Non-pigmented ciliary epithelial cell (primary cell): ENCODE data around the gene RGS9.
"Not testable (repeated sequence)": the region's sequence is repeated elsewhere in the genome, so short reads cannot be mapped to it uniquely, and the experiment has no call there.

Source experiments
- DNase-seq: peaks from one replicate; pipeline ENCODE4 v3.0.0-alpha.2; 2010; ENCODE audit warnings: low read depth

Gene RGS9

DNA sequence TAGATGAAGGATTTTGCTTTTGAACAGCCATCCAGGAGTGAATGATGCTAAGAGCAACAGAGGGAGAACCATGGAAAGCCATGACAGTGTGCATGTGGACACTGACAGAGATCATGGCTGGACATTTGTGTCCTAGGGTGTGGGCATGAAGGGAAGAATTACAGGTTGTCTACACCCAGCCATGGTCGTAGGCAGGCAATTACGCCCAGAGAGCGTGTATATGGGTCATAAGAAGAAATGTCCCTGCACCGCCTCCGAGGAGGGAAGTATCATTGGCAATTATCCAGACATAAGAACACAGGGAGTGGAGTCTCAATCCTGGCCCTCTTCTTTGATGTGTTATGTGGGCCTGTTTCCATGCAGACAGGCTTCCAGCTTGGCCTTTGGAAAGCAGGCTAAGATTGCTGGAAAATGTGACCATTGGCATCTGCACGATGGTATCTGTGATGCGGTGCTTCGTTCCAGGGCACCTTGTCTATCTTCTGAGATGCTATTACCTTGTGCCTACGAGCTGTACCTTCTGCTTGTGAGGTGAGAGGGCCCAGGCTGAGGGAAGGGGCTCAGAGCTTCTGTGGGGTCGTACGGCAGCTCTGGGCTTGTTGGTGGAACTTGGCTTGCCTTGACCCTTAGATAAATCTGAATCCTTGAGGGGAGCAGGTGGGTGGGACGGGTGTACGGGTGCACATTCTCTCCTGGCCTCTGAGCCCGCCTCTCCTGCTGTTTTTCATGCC lies 19.8 kb downstream of the RGS9 start:
- no peak for DNase-seq

GRCh38 chr17:65158041-65158440 lies 20.9 kb downstream of the RGS9 start:
- no peak for DNase-seq

DNA sequence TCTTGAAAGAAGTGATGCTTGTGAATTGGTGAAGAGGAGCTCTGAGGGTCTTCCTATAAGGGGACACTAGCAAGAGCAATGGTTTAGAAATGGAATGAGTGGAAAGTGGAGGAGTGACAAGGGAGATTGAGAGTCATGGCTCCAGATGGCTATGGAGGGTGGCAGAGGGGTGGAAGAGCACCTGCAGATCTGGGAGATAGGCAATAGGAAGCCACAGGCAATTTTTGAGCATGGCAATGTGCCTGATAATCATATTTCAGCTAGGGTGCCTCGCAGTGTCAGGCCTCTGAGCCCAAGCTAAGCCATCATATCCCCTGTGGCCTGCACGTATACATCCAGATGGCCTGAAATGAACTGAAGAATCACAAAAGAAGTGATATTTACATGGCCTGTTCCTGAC lies 21.5 kb downstream of the RGS9 start:
- no peak for DNase-seq

- no peak for DNase-seq
Observed at GRCh38 chr17:65160516-65160915, 23.3 kb downstream of the RGS9 start.

DNA sequence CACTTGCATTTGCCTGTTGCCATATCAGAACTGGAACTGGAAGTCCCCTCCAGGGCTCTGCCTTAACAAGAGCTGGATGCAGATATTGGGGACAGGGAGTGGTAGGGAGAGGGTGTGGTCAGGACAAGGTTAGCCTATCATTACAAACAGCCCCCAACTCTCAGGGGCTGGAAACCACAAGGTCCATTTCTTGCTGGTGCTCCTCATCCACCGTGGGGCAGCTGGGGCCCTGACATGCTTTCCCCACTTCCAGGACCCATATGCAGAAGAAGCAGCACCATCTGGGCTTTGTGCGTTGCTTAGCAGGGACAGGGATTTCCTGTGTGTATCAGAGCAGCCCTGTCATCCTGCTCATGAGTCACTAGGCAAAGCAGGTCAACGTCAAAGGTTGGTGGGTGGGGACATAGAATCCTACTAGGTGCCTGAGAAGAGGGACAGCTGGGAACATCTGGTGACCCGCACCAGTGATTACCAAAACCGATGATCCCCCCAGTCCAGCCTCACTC lies 26.9 kb downstream of the RGS9 start:
- no peak for DNase-seq

DNA sequence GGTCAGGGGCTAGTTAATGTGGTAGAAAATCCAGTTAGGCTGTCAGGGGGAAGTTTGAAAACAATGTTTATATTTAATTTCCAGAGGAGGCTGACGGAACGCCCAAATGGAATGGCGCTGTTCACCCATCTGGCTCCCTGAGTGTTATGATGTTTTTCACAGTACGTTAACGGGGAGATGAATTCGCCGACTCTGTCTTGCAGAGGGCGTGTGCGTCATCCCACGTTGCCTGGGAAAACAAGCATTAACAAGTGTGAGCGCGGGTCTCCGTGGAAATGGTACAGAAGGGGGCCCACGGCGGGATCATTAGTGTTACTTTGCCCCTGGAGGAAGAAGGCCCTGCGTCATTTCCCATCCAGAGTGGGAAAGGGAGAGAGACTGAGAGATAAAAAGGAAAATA lies 29.6 kb downstream of the RGS9 start:
- DNase-seq: no peak

DNA sequence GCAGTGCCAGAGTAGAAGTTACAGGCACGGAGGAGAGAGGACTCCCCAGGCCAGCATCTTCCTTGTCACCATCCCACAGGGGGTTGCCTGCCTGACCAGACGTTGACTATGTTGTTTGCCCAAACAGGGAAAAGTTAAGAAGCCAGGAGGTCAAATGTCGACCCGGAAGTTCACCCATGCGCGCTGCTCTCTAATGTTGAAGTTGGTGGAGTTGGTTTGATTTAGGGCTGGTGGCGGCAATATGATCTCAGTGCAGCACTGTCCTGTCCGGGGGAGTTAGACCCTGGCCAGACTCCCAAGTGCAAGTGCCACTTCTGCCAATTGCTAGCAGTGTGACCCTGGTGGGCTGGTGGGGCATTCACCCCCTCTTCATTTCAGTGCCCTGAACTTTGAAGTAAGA lies 30.4 kb downstream of the RGS9 start:
- no peak for DNase-seq

- DNase-seq: no peak
Observed at GRCh38 chr17:65169691-65170090, 32.5 kb downstream of the RGS9 start.

GRCh38 chr17:65170839-65171238 lies 33.7 kb downstream of the RGS9 start:
- DNase-seq: no peak

DNA sequence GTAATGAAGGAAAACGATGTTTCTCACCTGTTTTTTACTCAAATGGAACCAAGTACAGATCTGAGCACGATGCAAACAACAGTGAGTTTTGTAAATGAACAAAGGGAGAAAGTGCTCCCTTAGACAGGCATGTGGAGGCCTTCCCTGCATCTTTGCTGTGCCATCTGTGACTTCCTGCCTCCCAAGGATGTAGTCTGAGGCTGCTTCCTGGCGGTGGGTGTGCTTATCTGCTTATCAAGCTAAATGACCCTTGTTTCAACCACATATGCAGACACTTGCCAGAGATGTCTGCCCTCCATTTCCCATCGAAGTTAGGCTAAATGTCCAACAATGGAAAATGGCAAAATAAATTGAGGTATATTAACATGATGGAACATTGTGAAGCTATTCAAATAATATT lies 34.6 kb downstream of the RGS9 start:
- no peak for DNase-seq

- DNase-seq: no peak
Observed at GRCh38 chr17:65172496-65173136, 35.4 kb downstream of the RGS9 start.

- DNase-seq: no peak
Observed at GRCh38 chr17:65173284-65173793, 36.2 kb downstream of the RGS9 start.

DNA sequence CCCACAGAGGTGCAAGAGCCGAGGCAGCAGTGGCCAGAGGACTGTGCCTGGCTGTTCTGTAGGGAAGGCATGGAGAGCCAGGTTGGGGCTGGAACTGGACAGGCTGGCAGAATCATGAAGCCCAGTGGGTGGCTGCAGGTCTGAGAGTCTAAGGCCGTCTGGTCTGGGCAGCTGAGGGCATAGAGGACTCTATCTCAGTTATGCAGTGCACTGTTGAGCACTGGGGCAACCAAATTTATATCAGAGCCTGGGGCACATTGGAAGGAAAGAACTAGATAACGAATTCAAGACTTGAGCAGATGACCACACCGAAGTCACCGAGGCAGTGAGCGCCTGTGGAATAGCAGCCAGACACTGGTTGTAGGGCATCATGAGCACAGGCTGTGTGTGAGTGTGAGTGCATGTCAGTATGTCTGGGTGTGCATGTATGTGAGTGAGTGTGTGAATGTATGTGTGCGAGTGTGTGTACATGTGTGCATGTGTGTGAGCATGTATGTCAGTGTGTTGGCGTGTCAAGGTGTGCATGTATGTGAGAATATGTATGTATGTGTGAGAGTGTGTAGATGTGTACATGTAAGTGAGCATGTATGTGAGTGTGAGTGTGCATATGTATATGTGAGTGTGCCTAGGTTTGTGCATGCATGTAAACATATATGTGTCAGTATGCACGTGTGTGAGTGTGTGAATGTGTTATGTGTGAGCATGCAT lies 37.0 kb downstream of the RGS9 start:
- no peak for DNase-seq

- DNase-seq: no peak
Observed at GRCh38 chr17:65174974-65175373, 37.8 kb downstream of the RGS9 start.

GRCh38 chr17:65175952-65176351 lies 38.8 kb downstream of the RGS9 start:
- DNase-seq: no peak

GRCh38 chr17:65176646-65177409 lies 39.7 kb downstream of the RGS9 start:
- DNase-seq: no peak

DNA sequence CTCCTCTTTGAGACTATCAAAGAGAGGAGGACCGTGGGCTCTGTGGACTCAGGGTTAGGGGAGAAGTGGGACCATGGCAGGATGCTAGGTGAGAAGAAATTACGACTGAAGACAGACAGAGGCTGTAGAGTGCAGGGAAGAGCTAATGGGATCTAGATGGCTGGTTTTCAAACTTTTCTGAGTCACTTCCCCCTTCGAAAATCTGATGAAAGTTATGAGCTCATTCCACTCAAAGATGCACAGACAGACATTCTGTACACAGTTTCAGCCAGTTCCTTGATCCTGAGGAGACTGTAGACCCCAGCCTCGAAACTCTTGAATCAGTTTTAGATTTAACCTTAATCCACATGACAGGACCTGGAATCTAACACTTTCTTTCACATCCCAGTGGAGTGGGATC lies 40.7 kb downstream of the RGS9 start:
- no peak for DNase-seq

GRCh38 chr17:65180276-65180675 lies 43.1 kb downstream of the RGS9 start:
- DNase-seq: not testable (repeated sequence)

DNA sequence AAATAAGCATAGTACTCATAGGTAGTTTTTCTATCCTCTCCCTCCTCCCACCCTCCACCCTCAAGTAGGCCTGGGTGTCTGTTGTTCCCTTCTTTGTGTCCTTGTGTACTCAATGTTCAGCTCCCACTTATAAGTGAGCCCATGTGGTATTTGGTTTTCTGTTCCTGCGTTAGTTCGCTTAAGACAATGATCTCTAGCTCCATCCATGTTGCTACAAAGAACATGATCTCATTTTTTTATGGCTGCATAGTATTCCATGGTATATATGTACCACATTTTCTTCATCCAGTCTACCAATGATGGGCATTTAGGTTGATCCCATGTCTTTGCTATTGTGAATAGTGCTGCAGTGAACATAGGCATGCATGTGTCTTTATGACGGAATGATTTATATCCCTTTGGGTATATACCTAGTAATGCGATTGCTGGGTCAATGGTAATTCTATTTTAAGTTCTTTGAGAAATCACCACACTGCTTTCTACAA lies 43.6 kb downstream of the RGS9 start:
- DNase-seq: not testable (repeated sequence)

DNA sequence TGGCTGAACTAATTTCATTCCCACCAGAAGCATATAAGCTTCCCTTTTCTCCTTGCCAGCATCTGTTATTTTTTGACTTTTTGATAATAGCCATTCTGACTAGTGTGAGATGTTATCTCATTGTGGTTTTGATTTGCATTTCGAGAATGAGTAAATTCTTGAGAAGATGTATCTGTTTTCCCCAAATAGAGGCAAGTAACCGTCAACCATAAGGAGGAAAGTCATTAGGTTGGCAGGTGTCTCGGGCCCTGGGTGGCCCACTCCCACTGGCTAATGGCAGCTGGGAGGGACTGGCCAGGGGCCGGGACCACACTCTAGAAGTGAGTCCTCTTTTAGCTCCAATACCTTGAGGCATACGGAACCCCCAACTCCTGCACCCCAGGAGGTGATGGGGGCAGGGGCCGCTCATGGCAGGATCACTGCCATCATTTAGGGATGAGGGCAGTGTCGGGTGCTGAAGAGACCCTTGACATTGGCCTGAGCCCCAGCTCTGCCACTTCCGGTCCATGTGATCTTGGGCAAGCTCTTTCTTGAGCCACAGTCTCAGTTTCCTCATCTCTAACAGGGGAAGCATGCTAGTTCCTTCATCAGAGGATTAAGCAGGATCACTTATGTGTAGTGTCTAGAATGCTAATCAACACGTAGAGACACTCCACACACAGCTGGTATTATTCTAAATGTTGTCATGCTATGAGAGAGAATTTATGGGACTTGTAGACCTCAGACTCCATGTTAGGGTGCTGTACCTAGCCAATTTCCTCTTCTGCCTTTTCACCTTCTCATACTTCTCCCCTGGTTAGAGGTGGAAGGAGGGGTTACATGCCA lies 44.3 kb downstream of the RGS9 start:
- DNase-seq: no peak

DNA sequence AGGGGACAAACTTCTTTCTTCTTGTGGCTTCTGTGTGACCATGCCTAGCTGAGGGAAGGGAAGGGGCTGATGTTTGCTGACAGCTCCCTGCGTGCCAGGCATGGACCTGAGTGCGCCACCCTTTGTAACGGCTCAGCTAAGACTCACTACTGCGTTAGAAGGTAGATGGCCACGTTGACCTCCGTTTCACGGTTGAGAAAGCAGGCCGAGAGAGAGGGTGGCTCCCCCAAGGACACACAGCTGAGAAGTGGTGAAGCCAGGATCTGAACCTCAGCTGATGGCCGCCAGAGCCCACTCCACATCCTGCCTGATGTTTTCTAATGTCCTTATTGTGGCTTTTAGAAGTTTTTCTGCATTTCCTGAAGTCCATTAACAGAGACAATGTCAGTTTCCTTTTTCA lies 45.1 kb downstream of the RGS9 start:
- no peak for DNase-seq
